ENCODE measurements around the gene CCR2.

The CCR2 gene

DNA sequence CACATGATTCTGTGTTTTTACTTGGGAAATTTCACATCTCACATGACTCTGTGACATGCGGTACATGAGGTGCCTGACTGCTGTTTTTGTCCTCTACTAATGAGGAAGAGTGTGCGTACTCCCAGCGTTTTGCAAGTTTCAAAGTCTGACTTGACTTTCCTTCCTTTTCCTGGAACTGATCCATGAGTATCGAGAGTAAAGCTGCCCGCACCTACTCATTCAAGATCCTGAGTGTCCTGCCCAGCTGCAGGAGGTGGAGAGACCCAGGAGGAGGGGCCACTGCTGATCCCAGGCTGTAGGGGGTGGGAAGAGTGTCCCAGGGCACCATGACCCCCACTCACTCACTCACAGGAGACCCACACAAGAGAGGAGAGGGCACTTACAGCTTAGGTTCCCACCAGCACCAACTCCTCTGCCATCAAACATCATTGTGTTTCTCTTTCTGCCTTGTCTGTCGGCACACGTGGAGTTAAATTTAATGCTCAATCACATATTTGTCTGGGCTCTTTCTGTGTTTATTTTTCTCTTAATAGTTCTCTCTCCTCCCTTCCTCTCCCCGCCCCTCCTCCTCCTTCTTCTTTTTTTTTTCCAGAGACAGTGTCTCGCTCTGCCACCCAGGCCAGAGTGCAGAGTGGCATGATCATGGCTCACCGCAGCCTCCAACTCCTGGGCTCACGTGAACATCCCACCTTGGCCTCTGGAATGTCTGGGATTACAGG lies 51.5 kb downstream of the CCR2 start:
- DNase-seq = no peak

DNA sequence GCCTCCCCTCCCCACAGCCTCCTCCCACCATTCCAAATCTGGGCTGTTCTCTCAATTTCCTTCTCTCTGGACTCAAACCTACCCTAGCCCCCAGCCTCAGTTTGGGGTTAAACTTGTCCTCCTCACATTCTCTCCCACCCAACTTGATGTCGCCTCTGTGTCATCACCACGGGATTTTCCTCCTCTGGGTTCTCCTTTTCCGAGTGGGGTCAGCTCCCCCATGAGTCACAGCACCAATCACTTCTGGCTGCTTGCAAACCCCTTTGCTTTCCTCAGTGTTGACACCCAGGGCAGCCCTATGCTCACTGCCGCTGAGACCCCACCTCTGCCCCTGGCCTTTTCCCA lies 52.5 kb downstream of the CCR2 start:
- DNase-seq = no peak

GRCh38 chr3:46406788-46407611 lies 53.1 kb downstream of the CCR2 start, which contains the start of the genes CCR5AS and CCRL2:
TSS of gene CCR5AS (minus strand) at chr3:46407066.
TSS of gene CCRL2 (plus strand) at chr3:46407259. CDS start at chr3:46408080, 821 bp downstream.
- DNase-seq = peak; percentile 62

GRCh38 chr3:46407970-46408369 lies 54.1 kb downstream of the CCR2 start:
- no peak for DNase-seq

GRCh38 chr3:46408853-46409252 lies 54.9 kb downstream of the CCR2 start:
- no peak for DNase-seq

DNA sequence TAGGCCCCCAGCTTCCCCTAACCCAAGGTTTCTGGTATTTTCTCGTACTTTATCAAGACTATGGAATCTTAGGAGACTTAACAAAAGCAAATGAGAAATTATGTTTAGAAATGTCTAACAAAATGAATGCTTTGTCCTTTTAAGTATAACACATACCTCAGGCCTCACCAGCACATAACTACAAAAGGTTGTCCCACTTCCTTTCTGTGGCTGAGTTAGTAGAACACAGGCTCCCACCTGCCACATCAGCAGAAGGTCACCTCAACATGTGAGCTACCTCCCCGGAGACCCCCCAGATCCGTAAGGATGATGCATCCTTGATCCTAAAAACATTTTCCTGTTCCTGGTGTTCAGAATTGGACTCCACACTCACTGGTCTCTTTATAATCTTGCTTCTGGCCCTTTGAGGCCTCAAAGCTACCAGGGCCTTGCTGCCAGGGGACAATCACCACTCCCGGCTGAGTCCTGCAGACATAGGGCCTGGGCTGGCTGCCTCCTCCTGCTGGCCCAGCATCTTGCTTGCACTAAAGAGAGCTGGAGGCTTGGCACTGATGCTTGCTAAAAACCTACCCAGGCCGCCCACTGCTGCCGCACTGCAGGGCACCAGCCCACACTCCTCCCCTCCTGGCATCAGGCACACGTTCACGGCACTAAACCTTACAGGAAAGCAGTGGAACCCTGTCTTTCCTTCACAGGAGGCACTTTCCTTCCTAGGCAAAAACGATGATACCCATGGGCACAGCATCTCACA lies 56.0 kb downstream of the CCR2 start:
- no peak for DNase-seq

Data from activated CD4-positive, alpha-beta T cell treated with anti-CD3 and anti-CD28 coated beads, Interleukin-10, Interleukin-2, amounts not matched to agents 100 ng/mL and 50 ng/mL, durations not matched to agents 16 hours and 8 hours (primary cell).